Embryonic facial prominence (tissue), 1 donor: ENCODE measurements around the gene TMEM63B.
"Not testable (repeated sequence)": the region's sequence is repeated elsewhere in the genome, so short reads cannot be mapped to it uniquely, and the experiment has no call there.

Experiments used
- DNase-seq: peaks from one replicate; pipeline ENCODE4 v3.0.0-alpha.2; 2016; ENCODE audit errors: extremely low spot score

TMEM63B gene

DNA sequence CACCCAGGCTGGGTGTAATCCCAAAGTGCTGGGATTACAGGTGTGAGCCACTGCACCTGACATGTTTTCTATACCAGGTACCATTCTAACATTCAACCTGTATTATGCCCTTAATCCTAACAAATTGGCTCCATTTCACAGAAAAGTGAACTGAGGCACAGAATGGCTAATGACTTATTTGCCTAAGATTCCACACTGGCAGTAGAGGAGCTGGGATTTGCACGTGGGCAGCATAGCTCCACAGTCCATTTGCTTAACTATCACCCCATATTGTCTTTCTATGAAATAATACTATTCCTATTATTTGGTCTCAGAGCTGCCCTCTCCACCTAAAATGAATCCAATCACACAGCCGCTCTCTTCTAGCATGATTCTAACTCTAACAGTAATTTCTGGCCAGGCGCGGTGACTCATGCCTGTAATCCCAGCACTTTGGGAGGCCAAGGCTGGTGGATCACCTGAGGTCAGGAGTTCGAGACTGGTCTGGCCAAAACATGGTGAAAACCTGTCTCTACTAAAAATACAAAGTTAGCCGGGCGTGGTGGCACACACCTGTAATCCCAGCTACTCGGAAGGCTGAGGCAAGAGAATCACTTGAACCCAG, 66.1 kb downstream of the TMEM63B start:
- no peak for DNase-seq

DNA sequence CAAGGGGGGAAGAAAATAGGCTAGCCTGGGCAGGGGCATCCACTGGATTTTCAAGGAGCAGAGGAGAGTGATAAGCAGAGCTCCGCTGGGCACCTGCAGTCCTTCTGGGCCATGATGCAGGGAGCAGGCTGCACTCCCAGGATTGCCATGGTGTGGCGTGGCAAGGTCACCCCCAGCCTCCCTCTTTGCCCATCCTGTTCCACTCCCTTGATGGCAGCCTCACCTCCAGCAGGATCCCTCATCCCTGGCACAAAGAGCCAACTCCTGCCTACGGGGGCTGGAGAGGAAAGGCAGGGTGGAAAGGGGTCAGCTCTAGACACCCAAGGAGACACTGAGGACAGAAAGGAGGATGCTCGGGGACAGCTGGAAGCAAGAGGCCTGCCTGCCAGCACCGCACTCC, 67.0 kb downstream of the TMEM63B start:
- DNase-seq, result no peak

DNA sequence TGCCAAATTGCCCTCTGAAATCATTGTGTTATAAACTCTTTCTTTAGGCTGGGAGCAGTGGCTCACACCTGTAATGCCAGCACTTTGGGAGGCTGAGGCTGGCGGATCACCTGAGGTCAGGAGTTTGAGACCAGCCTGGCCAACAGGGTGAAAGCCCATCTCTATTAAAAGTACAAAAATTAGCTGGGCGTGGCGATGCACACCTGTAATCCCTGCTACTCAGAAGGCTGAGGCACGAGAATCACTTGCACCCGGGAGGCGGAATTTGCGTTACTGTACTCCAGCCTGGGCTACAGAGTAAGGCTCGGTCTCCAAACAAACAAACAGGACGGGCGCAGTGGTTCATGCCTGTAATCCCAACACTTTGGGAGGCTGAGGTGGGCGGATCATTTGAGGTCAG, 69.0 kb downstream of the TMEM63B start:
- DNase-seq, result not testable (repeated sequence)

DNA sequence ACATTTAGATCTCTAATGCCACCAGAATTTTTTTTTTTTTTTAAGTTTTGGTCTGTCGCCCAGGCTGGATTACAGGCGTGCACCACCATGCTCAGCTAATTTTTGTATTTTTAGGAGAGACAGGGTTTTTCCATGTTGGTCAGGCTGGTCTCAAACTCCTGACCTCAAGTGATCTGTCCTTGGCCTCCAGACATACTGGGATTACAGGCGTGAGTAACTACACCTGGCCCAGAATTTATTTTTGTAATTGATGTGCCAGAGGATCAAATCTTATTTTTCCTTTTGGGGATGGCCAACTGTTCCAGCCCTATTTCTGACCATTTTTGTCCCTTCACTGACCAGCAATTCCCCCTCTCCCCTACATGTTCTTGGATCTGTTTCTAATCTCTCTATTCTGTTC, 71.3 kb downstream of the TMEM63B start:
- DNase-seq, result no peak

DNA sequence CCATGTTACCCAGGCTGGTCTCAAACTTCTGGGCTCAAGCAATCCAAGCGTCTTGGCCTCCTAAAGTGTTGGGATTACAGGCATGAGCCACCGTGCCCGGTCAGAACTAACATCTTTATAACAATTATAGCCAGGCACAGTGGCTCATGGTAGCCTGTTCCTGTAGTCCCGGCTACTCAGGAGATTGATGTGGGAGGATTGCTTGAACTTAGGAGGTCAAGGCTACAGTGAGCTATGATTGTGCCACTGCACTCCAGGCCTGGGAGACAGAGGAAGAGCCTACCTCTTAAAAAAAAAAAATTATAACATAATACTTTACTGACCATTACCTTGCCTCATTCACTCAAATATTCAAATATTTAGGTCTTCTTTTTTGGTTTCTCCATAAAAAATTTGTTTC, 72.5 kb downstream of the TMEM63B start:
- no peak for DNase-seq

DNA sequence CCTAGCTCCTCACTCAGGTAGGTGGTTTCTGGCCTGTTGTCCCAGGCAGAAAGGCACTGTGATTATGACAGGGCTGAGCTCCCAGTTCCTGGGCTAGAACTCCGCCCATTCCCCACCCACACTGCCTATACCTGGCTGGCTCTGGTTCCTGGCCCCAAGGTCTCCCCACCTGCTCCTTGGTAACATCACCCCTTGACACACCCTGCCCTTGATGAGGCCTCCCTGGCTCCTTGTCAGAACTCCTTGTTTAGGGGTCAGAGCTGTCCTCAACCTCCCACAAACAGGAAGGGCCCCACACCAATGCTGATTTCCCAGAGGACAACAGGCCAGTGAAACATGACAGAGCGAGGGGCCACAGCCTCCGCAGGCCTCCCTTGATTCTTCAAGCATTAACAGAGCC, 73.8 kb downstream of the TMEM63B start:
- DNase-seq, result no peak

DNA sequence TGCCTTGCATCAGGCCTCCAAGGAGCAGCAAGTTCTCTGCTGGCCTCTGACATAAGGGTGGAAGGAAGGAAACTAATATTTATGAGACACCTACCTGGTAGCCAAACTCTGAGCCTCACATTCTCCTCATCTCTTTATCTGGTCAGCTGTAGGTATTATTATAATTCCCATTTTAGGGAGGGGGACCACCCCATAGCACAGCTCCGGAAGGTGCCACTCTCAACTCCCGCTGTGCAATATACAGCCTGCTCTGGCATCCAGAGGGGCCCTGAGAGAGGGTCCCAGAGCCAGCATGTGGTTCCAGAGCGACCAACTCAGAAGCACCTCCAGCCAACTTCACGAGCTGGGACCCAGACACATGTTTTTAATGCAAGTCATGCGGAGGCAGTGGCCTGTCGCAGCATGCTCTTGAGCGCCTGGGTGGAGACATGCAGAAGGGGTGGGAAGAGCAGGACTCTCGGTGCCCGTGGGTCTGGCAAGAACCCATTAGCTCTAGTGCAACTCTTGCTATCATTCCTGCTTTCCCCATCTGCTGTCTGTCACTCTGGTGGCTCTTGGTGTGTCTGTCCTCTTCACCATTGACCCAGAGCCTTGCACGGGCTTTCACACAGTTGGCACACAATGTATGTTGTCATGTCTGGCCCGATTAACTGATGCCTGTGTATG, 74.4 kb downstream of the TMEM63B start:
- no peak for DNase-seq

DNA sequence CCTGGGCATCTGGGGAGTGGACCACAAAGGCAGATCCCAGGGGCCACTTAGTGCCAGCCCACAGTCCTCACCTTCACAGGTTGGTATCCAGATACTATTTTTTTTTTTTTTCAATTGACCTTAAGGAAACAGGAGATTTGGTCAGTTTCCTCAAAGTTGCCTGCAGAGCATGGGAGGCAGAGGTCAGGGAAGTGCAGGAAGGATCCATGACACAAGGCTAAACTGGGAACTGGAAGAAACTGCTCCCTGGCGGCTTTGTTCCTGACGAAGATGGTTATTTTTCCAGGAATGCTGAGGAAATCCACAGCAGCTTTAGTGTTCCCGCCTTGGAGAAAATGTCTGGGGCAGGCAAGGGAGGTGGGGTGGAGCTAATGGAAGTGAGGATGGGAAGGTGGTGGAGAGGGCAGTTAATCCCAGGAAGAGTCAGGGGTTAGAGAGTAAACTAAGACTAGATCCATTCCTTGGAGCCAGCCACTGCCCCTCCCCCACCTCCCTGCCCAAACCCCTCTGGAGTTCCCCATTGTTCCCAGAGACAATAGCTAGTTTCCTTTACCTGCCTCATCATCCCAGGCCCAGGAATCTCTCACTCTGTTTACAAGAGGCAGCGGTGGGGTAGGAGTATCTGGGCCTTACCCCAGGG, 75.1 kb downstream of the TMEM63B start:
- no peak for DNase-seq

DNA sequence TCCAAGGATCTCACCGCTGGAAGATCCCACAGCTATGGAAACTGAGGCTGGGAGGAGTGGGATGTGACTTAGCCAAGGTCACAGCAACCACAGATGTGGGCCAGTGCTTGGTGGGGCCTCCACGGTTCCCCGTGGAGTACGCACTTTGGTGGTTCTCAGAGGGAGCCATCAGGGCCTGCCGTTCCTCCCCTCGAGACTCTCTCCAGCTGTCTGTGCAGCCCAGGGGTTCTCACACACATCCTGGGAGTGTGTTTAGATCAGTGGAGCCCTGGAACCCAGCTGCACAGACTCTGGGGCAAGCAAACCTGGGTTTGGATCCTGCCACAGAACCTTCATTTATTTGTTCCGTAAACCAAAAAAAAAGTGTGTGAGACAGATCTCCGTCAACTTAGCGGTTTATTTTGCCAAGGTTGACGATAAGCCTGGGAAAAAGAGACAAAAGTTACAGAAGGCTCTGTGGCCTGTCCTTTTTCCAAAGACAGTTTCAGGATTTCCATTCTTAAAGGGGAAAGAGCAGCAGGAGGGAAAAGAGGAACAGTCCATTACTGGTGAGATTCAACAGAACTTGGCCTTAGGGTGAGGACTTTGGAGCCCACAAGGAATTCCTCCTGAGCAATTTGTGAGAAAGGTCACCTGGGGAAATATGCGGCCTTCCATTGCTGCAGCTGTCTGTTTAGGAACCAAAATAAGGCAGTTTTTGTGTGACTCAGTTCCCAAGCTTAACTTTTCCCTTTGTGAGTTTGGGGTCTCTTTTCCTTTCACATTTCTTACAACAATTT, 75.8 kb downstream of the TMEM63B start:
- no peak for DNase-seq

DNA sequence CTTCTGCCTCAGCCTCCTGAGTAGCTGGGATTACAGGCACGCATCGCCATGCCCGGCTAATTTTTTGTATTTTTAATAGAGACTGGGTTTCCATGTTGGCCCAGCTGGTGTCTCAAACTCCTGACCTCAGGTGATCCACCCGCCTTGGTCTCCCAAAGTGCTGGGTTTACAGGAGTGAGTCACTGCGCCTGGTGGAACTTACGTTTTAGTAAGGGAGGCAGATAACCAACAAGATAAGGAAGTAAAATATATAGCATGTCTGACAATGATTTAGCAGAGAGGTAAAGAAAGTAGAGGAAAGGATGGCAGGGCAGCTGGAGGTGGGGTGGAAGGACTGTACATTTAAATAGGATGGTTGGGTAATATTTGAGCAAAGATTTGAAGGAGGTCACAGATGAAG, 76.6 kb downstream of the TMEM63B start:
- no peak for DNase-seq
